Measurements from ENCODE around the gene AMHR2.
A peak's percentile ranks its signal among the peaks of the same experiment; 100 is the strongest.

AMHR2 gene

DNA sequence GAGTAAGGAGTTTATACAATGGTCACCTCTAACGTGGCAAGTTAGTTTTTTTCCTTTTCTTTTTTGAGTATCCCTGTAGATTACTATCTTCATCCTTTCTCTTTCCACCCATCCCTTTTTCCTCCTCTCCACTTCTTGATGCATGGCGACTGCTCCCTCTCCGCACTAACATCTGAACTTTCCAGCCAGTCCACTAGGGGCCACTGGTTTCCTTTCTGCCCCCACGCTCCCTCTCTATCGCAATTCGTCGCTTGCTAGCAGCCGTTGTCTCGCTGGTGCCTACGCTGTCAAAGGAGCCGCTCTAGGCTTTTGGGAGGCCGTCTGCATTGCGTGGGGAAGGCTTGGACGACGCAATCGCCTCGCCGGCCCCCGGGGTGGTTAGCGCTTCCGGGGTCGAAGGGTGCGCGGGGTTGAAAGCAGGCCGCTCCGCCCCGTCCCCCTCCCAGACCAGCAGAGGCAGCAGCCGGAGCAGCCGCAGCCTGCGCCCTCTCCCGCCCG lies 28.1 kb downstream of the AMHR2 start, which contains the start of gene PCBP2:
TSS of gene PCBP2 (plus strand) at position 442 of the 498 bp plus-strand sequence. CDS start 2,699 bp downstream, outside the sequence.
- peaks cover 28 to 30% of the 10 kb centered on the region in 2 donors for H3K4me1 Mint-ChIP-seq (ENCODE audit: low read depth in 2 of 2)
- H3K4me3 Mint-ChIP-seq: peak within 1 kb of the TSS; percentile 90 to 98
- no peaks in the 10 kb centered on the region for H3K9me3 Mint-ChIP-seq
- peak; percentile 93 for ATAC-seq (replicated peaks)
- peak within 1 kb of the TSS; percentile 97 to 98 for H3K27ac Mint-ChIP-seq
- no peaks in the 10 kb centered on the region for H3K27me3 Mint-ChIP-seq
- peak; percentile 93 to 96 (median 95) for DNase-seq
- peaks cover 61% of the 10 kb centered on the region for H3K36me3 Mint-ChIP-seq (ENCODE audit: insufficient read depth)

- no peaks in the 10 kb centered on the region for H3K9me3 Mint-ChIP-seq
- peaks cover 67% of the 10 kb centered on the region for H3K36me3 Mint-ChIP-seq (ENCODE audit: insufficient read depth)
- peaks cover 28 to 30% of the 10 kb centered on the region in 2 donors for H3K4me1 Mint-ChIP-seq (ENCODE audit: low read depth in 2 of 2)
- H3K27ac Mint-ChIP-seq: peak overlapping the region; percentile 97 to 98
- no peaks in the 10 kb centered on the region for H3K27me3 Mint-ChIP-seq
- ATAC-seq (replicated peaks) (peak; percentile 37), DNase-seq (peak; percentile 72 to 85 (median 75))
- H3K4me3 Mint-ChIP-seq: peak overlapping the region; percentile 90 to 98
Observed at GRCh38 chr12:53452159-53453077, 28.8 kb downstream of the AMHR2 start.

GRCh38 chr12:53453953-53454640 lies 30.4 kb downstream of the AMHR2 start:
- peak overlapping the region; percentile 90 to 98 for H3K4me3 Mint-ChIP-seq
- H3K27me3 Mint-ChIP-seq: no peaks in the 10 kb centered on the region
- no peak for DNase-seq
- peaks cover 70% of the 10 kb centered on the region for H3K36me3 Mint-ChIP-seq (ENCODE audit: insufficient read depth)
- H3K9me3 Mint-ChIP-seq: no peaks in the 10 kb centered on the region
- no peak for ATAC-seq (replicated peaks)
- peak overlapping the region; percentile 97 to 98 for H3K27ac Mint-ChIP-seq
- peaks cover 30 to 31% of the 10 kb centered on the region in 2 donors for H3K4me1 Mint-ChIP-seq (ENCODE audit: low read depth in 2 of 2)

DNA sequence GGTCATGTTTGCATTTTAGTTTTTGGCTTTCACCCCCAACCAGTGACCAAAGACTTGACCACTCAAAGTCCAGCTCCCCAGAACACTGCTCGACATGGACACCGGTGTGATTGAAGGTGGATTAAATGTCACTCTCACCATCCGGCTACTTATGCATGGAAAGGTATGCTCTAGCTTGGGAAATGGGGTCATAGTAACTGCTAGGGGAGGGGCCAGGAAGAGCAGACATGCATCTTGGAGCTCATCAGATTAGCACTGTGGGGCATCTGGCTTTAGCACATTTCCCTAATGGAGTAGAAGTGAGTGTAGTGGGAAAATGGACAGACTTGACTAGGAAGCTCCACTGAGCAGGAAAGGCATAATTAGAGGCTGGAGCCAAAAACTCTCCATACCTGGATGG lies 31.1 kb downstream of the AMHR2 start:
- H3K9me3 Mint-ChIP-seq: no peaks in the 10 kb centered on the region
- no peak for ATAC-seq (replicated peaks)
- peaks cover 76% of the 10 kb centered on the region for H3K36me3 Mint-ChIP-seq (ENCODE audit: insufficient read depth)
- H3K27ac Mint-ChIP-seq: peak overlapping the region in 1 of 2 donors; percentile 64
- no peak overlapping the region for H3K4me3 Mint-ChIP-seq
- H3K4me1 Mint-ChIP-seq (ENCODE audit: low read depth in 2 of 2): peaks cover 31 to 33% of the 10 kb centered on the region in 2 donors
- no peak for DNase-seq
- H3K27me3 Mint-ChIP-seq: no peaks in the 10 kb centered on the region

- peaks cover 97% of the 10 kb centered on the region for H3K36me3 Mint-ChIP-seq (ENCODE audit: insufficient read depth)
- ATAC-seq (replicated peaks): no peak
Observed at GRCh38 chr12:53456654-53457366, 33.2 kb downstream of the AMHR2 start.

GRCh38 chr12:53459097-53459496 lies 35.4 kb downstream of the AMHR2 start:
- peaks cover 100% of the 10 kb centered on the region for H3K36me3 Mint-ChIP-seq (ENCODE audit: insufficient read depth)
- H3K4me3 Mint-ChIP-seq: no peak overlapping the region
- ATAC-seq (replicated peaks): no peak

More at GRCh38 chr12:53456654-53457366, 33.2 kb downstream of the AMHR2 start:
- Mint-ChIP-seq H3K4me3 (no peak overlapping the region), H3K9me3 (no peaks in the 10 kb centered on the region), H3K27me3 (no peaks in the 10 kb centered on the region), H3K27ac (peak overlapping the region in 1 of 2 donors; percentile 53), H3K4me1 (ENCODE audit: low read depth in 2 of 2) (peaks cover 36 to 41% of the 10 kb centered on the region in 2 donors)
- no peak for DNase-seq

GRCh38 chr12:53461059-53461458 lies 37.4 kb downstream of the AMHR2 start:
- DNase-seq (no peak), ATAC-seq (replicated peaks) (no peak)
- Mint-ChIP-seq H3K9me3 (no peaks in the 10 kb centered on the region), H3K4me3 (no peak overlapping the region), H3K27ac (peak overlapping the region in 1 of 2 donors; percentile 78), H3K27me3 (no peaks in the 10 kb centered on the region), H3K36me3 (ENCODE audit: insufficient read depth) (peaks cover 100% of the 10 kb centered on the region), H3K4me1 (ENCODE audit: low read depth in 2 of 2) (peaks cover 21 to 36% of the 10 kb centered on the region in 2 donors)

More at GRCh38 chr12:53459097-53459496, 35.4 kb downstream of the AMHR2 start:
- Mint-ChIP-seq H3K27me3 (no peaks in the 10 kb centered on the region), H3K27ac (peak overlapping the region in 1 of 2 donors; percentile 80), H3K9me3 (no peaks in the 10 kb centered on the region), H3K4me1 (ENCODE audit: low read depth in 2 of 2) (peaks cover 31 to 41% of the 10 kb centered on the region in 2 donors)
- no peak for DNase-seq

DNA sequence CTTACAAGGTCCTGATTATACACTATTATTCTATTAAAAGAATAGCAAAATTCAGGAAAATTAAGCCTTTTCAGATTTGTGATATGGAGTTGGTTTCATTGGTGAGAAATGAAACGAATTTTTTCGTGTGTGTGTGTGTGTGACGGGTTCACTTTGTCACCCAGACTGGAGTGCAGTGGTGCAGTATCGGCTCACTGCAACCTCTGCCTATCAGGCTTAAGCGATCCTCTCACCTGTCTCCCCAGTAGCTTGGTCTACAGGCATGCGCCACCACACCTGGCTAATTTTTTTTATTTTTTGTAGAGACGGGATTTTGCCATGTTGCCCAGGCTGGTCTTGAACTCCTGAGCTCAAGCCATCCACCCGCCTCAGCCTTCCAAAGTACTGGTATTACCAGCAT lies 37.9 kb downstream of the AMHR2 start:
- Mint-ChIP-seq H3K4me3 (no peak overlapping the region), H3K4me1 (ENCODE audit: low read depth in 2 of 2) (peaks cover 21 to 36% of the 10 kb centered on the region in 2 donors), H3K9me3 (no peaks in the 10 kb centered on the region), H3K27me3 (no peaks in the 10 kb centered on the region), H3K27ac (peak overlapping the region in 1 of 2 donors; percentile 78), H3K36me3 (ENCODE audit: insufficient read depth) (peaks cover 100% of the 10 kb centered on the region)
- no peak for ATAC-seq (replicated peaks)
- DNase-seq: no peak

GRCh38 chr12:53462935-53463334 lies 39.3 kb downstream of the AMHR2 start:
- peaks cover 100% of the 10 kb centered on the region for H3K36me3 Mint-ChIP-seq (ENCODE audit: insufficient read depth)
- no peak overlapping the region for H3K4me3 Mint-ChIP-seq
- H3K4me1 Mint-ChIP-seq (ENCODE audit: low read depth in 2 of 2): peaks cover 27 to 47% of the 10 kb centered on the region in 2 donors
- H3K27ac Mint-ChIP-seq: peak overlapping the region in 1 of 2 donors; percentile 49
- H3K9me3 Mint-ChIP-seq: no peaks in the 10 kb centered on the region
- no peak for DNase-seq
- H3K27me3 Mint-ChIP-seq: no peaks in the 10 kb centered on the region
- no peak for ATAC-seq (replicated peaks)

DNA sequence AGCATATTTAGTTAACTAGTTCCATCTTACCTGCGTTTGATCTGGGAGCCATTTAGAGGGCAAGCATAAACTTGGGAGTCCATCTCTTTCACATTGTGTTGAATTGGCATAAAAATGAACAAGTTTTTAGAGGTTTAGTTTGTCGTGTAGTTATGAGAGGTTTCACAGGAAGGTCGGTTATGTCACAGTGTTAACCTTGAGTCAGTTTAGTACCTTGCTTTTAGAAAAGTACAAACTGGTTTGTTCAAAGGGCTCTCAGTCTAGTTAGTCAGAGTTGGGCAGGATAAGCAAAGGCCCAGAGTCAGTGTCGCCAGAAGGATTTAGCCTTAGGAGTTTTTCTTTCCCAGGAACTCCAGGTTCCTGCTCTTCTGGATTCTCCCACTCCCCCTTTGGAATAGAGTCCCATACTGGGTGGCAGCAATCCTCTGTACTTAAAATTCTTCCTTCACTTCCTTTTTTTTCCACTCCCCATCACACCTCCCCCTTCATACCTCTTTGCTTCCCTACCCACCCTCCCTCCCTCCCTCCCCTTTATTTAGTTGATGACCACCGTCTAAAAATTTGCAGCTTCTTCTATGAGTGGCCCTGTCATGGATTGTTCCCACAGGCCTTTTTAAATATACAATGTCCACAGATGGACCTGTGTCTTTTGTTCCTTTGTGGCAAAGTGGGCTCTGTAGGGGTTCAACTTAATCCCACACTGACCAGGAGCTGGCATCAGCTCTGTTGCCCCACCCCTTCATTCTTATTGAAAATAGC lies 40.3 kb downstream of the AMHR2 start:
- Mint-ChIP-seq H3K4me3 (peak overlapping the region in 1 of 2 donors; percentile 29), H3K9me3 (no peaks in the 10 kb centered on the region), H3K27me3 (no peaks in the 10 kb centered on the region), H3K36me3 (ENCODE audit: insufficient read depth) (peaks cover 100% of the 10 kb centered on the region), H3K4me1 (ENCODE audit: low read depth in 2 of 2) (peaks cover 25 to 49% of the 10 kb centered on the region in 2 donors), H3K27ac (peak overlapping the region; percentile 64 to 67)
- no peak for DNase-seq
- ATAC-seq (replicated peaks): no peak

- Mint-ChIP-seq H3K9me3 (no peaks in the 10 kb centered on the region), H3K4me3 (no peak overlapping the region), H3K27ac (peak overlapping the region in 1 of 2 donors; percentile 49), H3K27me3 (no peaks in the 10 kb centered on the region), H3K36me3 (ENCODE audit: insufficient read depth) (peaks cover 100% of the 10 kb centered on the region), H3K4me1 (ENCODE audit: low read depth in 2 of 2) (peaks cover 23 to 46% of the 10 kb centered on the region in 2 donors)
- ATAC-seq (replicated peaks) (no peak), DNase-seq (no peak)
Observed at GRCh38 chr12:53464685-53465418, 41.2 kb downstream of the AMHR2 start.

GRCh38 chr12:53465679-53466078 lies 42.0 kb downstream of the AMHR2 start:
- ATAC-seq (replicated peaks) (no peak), DNase-seq (no peak)
- H3K27me3 Mint-ChIP-seq: no peaks in the 10 kb centered on the region
- H3K4me3 Mint-ChIP-seq: no peak overlapping the region
- H3K4me1 Mint-ChIP-seq (ENCODE audit: low read depth in 2 of 2): peaks cover 18 to 43% of the 10 kb centered on the region in 2 donors
- H3K27ac Mint-ChIP-seq: no peak overlapping the region
- no peaks in the 10 kb centered on the region for H3K9me3 Mint-ChIP-seq
- H3K36me3 Mint-ChIP-seq (ENCODE audit: insufficient read depth): peaks cover 100% of the 10 kb centered on the region

Data from effector memory CD8-positive, alpha-beta T cell (primary cell).